ENCODE data around the gene KCTD16.

Gene KCTD16

GRCh38 chr5:144460600-144460999, 289.9 kb downstream of the KCTD16 start:
- no peak overlapping the region for H3K27ac ChIP-seq (ENCODE audit: low read depth, low read length)
- no peaks in the 10 kb centered on the region for H3K27me3 ChIP-seq (ENCODE audit: control insufficient read depth in 1 of 2, insufficient read depth in 2 of 2, low read length in 2 of 2)
- no peak overlapping the region for H3K9ac ChIP-seq (ENCODE audit: low read depth in 1 of 2, low read length in 2 of 2)
- H3K36me3 ChIP-seq (ENCODE audit: control insufficient read depth in 1 of 2, insufficient read depth in 2 of 2, low read length in 2 of 2): no peaks in the 10 kb centered on the region
- no peaks in the 10 kb centered on the region for H3K4me1 ChIP-seq (ENCODE audit: control insufficient read depth in 1 of 2, insufficient read depth in 2 of 2, low read length in 2 of 2)
- H3K9me3 ChIP-seq (ENCODE audit: control insufficient read depth in 1 of 2, low read length in 2 of 2): no peaks in the 10 kb centered on the region
- H3K4me3 ChIP-seq (ENCODE audit: low read depth in 1 of 2, low read length in 2 of 2): no peak overlapping the region

- Histone ChIP-seq H3K9ac (ENCODE audit: low read depth in 1 of 2, low read length in 2 of 2) (no peak overlapping the region), H3K27ac (ENCODE audit: low read depth, low read length) (no peak overlapping the region), H3K9me3 (ENCODE audit: control insufficient read depth in 1 of 2, low read length in 2 of 2) (no peaks in the 10 kb centered on the region), H3K27me3 (ENCODE audit: control insufficient read depth in 1 of 2, insufficient read depth in 2 of 2, low read length in 2 of 2) (no peaks in the 10 kb centered on the region), H3K4me1 (ENCODE audit: control insufficient read depth in 1 of 2, insufficient read depth in 2 of 2, low read length in 2 of 2) (no peaks in the 10 kb centered on the region), H3K36me3 (ENCODE audit: control insufficient read depth in 1 of 2, insufficient read depth in 2 of 2, low read length in 2 of 2) (no peaks in the 10 kb centered on the region), H3K4me3 (ENCODE audit: low read depth in 1 of 2, low read length in 2 of 2) (no peak overlapping the region)
Observed at GRCh38 chr5:144462577-144462976, 291.9 kb downstream of the KCTD16 start.

- Histone ChIP-seq H3K9ac (ENCODE audit: low read depth in 1 of 2, low read length in 2 of 2) (no peak overlapping the region), H3K27me3 (ENCODE audit: control insufficient read depth in 1 of 2, insufficient read depth in 2 of 2, low read length in 2 of 2) (no peaks in the 10 kb centered on the region), H3K4me3 (ENCODE audit: low read depth in 1 of 2, low read length in 2 of 2) (no peak overlapping the region), H3K9me3 (ENCODE audit: control insufficient read depth in 1 of 2, low read length in 2 of 2) (no peaks in the 10 kb centered on the region), H3K36me3 (ENCODE audit: control insufficient read depth in 1 of 2, insufficient read depth in 2 of 2, low read length in 2 of 2) (no peaks in the 10 kb centered on the region), H3K4me1 (ENCODE audit: control insufficient read depth in 1 of 2, insufficient read depth in 2 of 2, low read length in 2 of 2) (no peaks in the 10 kb centered on the region), H3K27ac (ENCODE audit: low read depth, low read length) (no peak overlapping the region)
Observed at GRCh38 chr5:144463481-144464223, 293.0 kb downstream of the KCTD16 start.

- Histone ChIP-seq H3K27me3 (ENCODE audit: control insufficient read depth in 1 of 2, insufficient read depth in 2 of 2, low read length in 2 of 2) (no peaks in the 10 kb centered on the region), H3K36me3 (ENCODE audit: control insufficient read depth in 1 of 2, insufficient read depth in 2 of 2, low read length in 2 of 2) (no peaks in the 10 kb centered on the region), H3K27ac (ENCODE audit: low read depth, low read length) (no peak overlapping the region), H3K4me3 (ENCODE audit: low read depth in 1 of 2, low read length in 2 of 2) (no peak overlapping the region), H3K9ac (ENCODE audit: low read depth in 1 of 2, low read length in 2 of 2) (no peak overlapping the region), H3K9me3 (ENCODE audit: control insufficient read depth in 1 of 2, low read length in 2 of 2) (no peaks in the 10 kb centered on the region), H3K4me1 (ENCODE audit: control insufficient read depth in 1 of 2, insufficient read depth in 2 of 2, low read length in 2 of 2) (no peaks in the 10 kb centered on the region)
Observed at GRCh38 chr5:144464306-144464705, 293.6 kb downstream of the KCTD16 start.

- Histone ChIP-seq H3K27ac (ENCODE audit: low read depth, low read length) (no peak overlapping the region), H3K9me3 (ENCODE audit: control insufficient read depth in 1 of 2, low read length in 2 of 2) (no peaks in the 10 kb centered on the region), H3K4me3 (ENCODE audit: low read depth in 1 of 2, low read length in 2 of 2) (no peak overlapping the region), H3K27me3 (ENCODE audit: control insufficient read depth in 1 of 2, insufficient read depth in 2 of 2, low read length in 2 of 2) (no peaks in the 10 kb centered on the region), H3K36me3 (ENCODE audit: control insufficient read depth in 1 of 2, insufficient read depth in 2 of 2, low read length in 2 of 2) (no peaks in the 10 kb centered on the region), H3K9ac (ENCODE audit: low read depth in 1 of 2, low read length in 2 of 2) (no peak overlapping the region), H3K4me1 (ENCODE audit: control insufficient read depth in 1 of 2, insufficient read depth in 2 of 2, low read length in 2 of 2) (no peaks in the 10 kb centered on the region)
Observed at GRCh38 chr5:144465441-144465840, 294.8 kb downstream of the KCTD16 start.

- no peaks in the 10 kb centered on the region for H3K4me1 ChIP-seq (ENCODE audit: control insufficient read depth in 1 of 2, insufficient read depth in 2 of 2, low read length in 2 of 2)
- no peaks in the 10 kb centered on the region for H3K36me3 ChIP-seq (ENCODE audit: control insufficient read depth in 1 of 2, insufficient read depth in 2 of 2, low read length in 2 of 2)
- H3K9me3 ChIP-seq (ENCODE audit: control insufficient read depth in 1 of 2, low read length in 2 of 2): no peaks in the 10 kb centered on the region
- no peak overlapping the region for H3K4me3 ChIP-seq (ENCODE audit: low read depth in 1 of 2, low read length in 2 of 2)
- no peak overlapping the region for H3K27ac ChIP-seq (ENCODE audit: low read depth, low read length)
- H3K27me3 ChIP-seq (ENCODE audit: control insufficient read depth in 1 of 2, insufficient read depth in 2 of 2, low read length in 2 of 2): no peaks in the 10 kb centered on the region
- no peak overlapping the region for H3K9ac ChIP-seq (ENCODE audit: low read depth in 1 of 2, low read length in 2 of 2)
Observed at GRCh38 chr5:144467792-144468191, 297.1 kb downstream of the KCTD16 start.

GRCh38 chr5:144468571-144468970, 297.9 kb downstream of the KCTD16 start:
- no peaks in the 10 kb centered on the region for H3K27me3 ChIP-seq (ENCODE audit: control insufficient read depth in 1 of 2, insufficient read depth in 2 of 2, low read length in 2 of 2)
- no peak overlapping the region for H3K4me3 ChIP-seq (ENCODE audit: low read depth in 1 of 2, low read length in 2 of 2)
- H3K4me1 ChIP-seq (ENCODE audit: control insufficient read depth in 1 of 2, insufficient read depth in 2 of 2, low read length in 2 of 2): no peaks in the 10 kb centered on the region
- H3K36me3 ChIP-seq (ENCODE audit: control insufficient read depth in 1 of 2, insufficient read depth in 2 of 2, low read length in 2 of 2): no peaks in the 10 kb centered on the region
- H3K9ac ChIP-seq (ENCODE audit: low read depth in 1 of 2, low read length in 2 of 2): no peak overlapping the region
- no peaks in the 10 kb centered on the region for H3K9me3 ChIP-seq (ENCODE audit: control insufficient read depth in 1 of 2, low read length in 2 of 2)
- no peak overlapping the region for H3K27ac ChIP-seq (ENCODE audit: low read depth, low read length)

- H3K9ac ChIP-seq (ENCODE audit: low read depth in 1 of 2, low read length in 2 of 2): no peak overlapping the region
- no peaks in the 10 kb centered on the region for H3K36me3 ChIP-seq (ENCODE audit: control insufficient read depth in 1 of 2, insufficient read depth in 2 of 2, low read length in 2 of 2)
- H3K4me3 ChIP-seq (ENCODE audit: low read depth in 1 of 2, low read length in 2 of 2): no peak overlapping the region
- H3K27me3 ChIP-seq (ENCODE audit: control insufficient read depth in 1 of 2, insufficient read depth in 2 of 2, low read length in 2 of 2): no peaks in the 10 kb centered on the region
- no peaks in the 10 kb centered on the region for H3K4me1 ChIP-seq (ENCODE audit: control insufficient read depth in 1 of 2, insufficient read depth in 2 of 2, low read length in 2 of 2)
- no peaks in the 10 kb centered on the region for H3K9me3 ChIP-seq (ENCODE audit: control insufficient read depth in 1 of 2, low read length in 2 of 2)
- H3K27ac ChIP-seq (ENCODE audit: low read depth, low read length): no peak overlapping the region
Observed at GRCh38 chr5:144469106-144469505, 298.4 kb downstream of the KCTD16 start.

GRCh38 chr5:144472221-144472620, 301.5 kb downstream of the KCTD16 start:
- H3K9me3 ChIP-seq (ENCODE audit: control insufficient read depth in 1 of 2, low read length in 2 of 2): no peaks in the 10 kb centered on the region
- H3K4me1 ChIP-seq (ENCODE audit: control insufficient read depth in 1 of 2, insufficient read depth in 2 of 2, low read length in 2 of 2): no peaks in the 10 kb centered on the region
- no peak overlapping the region for H3K9ac ChIP-seq (ENCODE audit: low read depth in 1 of 2, low read length in 2 of 2)
- no peak overlapping the region for H3K4me3 ChIP-seq (ENCODE audit: low read depth in 1 of 2, low read length in 2 of 2)
- no peaks in the 10 kb centered on the region for H3K36me3 ChIP-seq (ENCODE audit: control insufficient read depth in 1 of 2, insufficient read depth in 2 of 2, low read length in 2 of 2)
- no peaks in the 10 kb centered on the region for H3K27me3 ChIP-seq (ENCODE audit: control insufficient read depth in 1 of 2, insufficient read depth in 2 of 2, low read length in 2 of 2)
- no peak overlapping the region for H3K27ac ChIP-seq (ENCODE audit: low read depth, low read length)

- Histone ChIP-seq H3K36me3 (ENCODE audit: control insufficient read depth in 1 of 2, insufficient read depth in 2 of 2, low read length in 2 of 2) (no peaks in the 10 kb centered on the region), H3K27me3 (ENCODE audit: control insufficient read depth in 1 of 2, insufficient read depth in 2 of 2, low read length in 2 of 2) (no peaks in the 10 kb centered on the region), H3K4me3 (ENCODE audit: low read depth in 1 of 2, low read length in 2 of 2) (no peak overlapping the region), H3K4me1 (ENCODE audit: control insufficient read depth in 1 of 2, insufficient read depth in 2 of 2, low read length in 2 of 2) (no peaks in the 10 kb centered on the region), H3K9ac (ENCODE audit: low read depth in 1 of 2, low read length in 2 of 2) (no peak overlapping the region), H3K9me3 (ENCODE audit: control insufficient read depth in 1 of 2, low read length in 2 of 2) (no peaks in the 10 kb centered on the region), H3K27ac (ENCODE audit: low read depth, low read length) (no peak overlapping the region)
Observed at GRCh38 chr5:144473650-144474049, 303.0 kb downstream of the KCTD16 start.

Measured in duodenal mucosa (tissue), 2 donors.